ENCODE results near the gene BIN1. TPM values are rescaled to one million over a fixed set of nuclear protein-coding genes. Genes with fewer than 3 reads are reported as not detected.
A peak's percentile ranks its signal among the peaks of the same experiment; 100 is the strongest.

The BIN1 gene
- total RNA-seq, 1 donor from 2014 or later, result 26.9 TPM

DNA sequence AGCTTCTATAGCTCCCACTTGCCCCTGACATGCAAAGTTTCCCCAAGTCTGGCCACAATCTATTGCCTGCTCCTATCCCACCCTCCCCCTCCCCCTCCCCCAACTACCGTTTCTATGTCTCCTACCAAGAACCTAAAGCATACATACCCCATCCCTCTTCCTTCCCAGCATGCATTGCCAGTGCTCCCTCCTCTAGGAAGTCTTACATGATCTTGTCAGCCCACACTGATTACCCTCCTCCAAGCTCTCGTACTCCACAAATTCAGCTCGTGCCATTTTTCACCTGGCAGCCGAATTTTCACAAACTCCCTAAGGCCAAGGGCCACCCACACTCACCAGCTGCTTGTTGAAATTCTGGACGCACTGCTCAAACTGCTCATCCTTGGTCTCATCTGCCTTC is 30.7 kb downstream of the BIN1 start:
- Mint-ChIP-seq H3K36me3 (no peaks in the 10 kb centered on the region), H3K4me3 (no peak overlapping the region), H3K27me3 (ENCODE audit: insufficient read depth, low read depth) (peaks cover 4% of the 10 kb centered on the region), H3K27ac (peak overlapping the region; percentile 89), H3K4me1 (peaks cover 35% of the 10 kb centered on the region), H3K9me3 (no peaks in the 10 kb centered on the region)
- Histone ChIP-seq H3K9ac (no peak overlapping the region), H3K4me1 (peaks cover 9% of the 10 kb centered on the region), H3K79me2 (ENCODE audit: low read depth) (no peaks in the 10 kb centered on the region), H3K9me3 (ENCODE audit: low read depth) (no peaks in the 10 kb centered on the region), H3K27ac (no peak overlapping the region), H3K4me2 (no peak overlapping the region), H3K36me3 (no peaks in the 10 kb centered on the region), H3F3A (ENCODE audit: low read depth) (no peaks in the 10 kb centered on the region), H3K27me3 (no peaks in the 10 kb centered on the region), H4K20me1 (ENCODE audit: low read depth) (no peaks in the 10 kb centered on the region), H2AFZ (replicated peaks) (no peak overlapping the region), H3K4me3 (no peak overlapping the region)
- DNase-seq (ENCODE audit: low spot score), result no peak
- TF ChIP-seq, protein P1, sequence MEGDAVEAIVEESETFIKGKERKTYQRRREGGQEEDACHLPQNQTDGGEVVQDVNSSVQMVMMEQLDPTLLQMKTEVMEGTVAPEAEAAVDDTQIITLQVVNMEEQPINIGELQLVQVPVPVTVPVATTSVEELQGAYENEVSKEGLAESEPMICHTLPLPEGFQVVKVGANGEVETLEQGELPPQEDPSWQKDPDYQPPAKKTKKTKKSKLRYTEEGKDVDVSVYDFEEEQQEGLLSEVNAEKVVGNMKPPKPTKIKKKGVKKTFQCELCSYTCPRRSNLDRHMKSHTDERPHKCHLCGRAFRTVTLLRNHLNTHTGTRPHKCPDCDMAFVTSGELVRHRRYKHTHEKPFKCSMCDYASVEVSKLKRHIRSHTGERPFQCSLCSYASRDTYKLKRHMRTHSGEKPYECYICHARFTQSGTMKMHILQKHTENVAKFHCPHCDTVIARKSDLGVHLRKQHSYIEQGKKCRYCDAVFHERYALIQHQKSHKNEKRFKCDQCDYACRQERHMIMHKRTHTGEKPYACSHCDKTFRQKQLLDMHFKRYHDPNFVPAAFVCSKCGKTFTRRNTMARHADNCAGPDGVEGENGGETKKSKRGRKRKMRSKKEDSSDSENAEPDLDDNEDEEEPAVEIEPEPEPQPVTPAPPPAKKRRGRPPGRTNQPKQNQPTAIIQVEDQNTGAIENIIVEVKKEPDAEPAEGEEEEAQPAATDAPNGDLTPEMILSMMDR (IDR thresholded peaks at IDR 0.05), result no peak

DNA sequence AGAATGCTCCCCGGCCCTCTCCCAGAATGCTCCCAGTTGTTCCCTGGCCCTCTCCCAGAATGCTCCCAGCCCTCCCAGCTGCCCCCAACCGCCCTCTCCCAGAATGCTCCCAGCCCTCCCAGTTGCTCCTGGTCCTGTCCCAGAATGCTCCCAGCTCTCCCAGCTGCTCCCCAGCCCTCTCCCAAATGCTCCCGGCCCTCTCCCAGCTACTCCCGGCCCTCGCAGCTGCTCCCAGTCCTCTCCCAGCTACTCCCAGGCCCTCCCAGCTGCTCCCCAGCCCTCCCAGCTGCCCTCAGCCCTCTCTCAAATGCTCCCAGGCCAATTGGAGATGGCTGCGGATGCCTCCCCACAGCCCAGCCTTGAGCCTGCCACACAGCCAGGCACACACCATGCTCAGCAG is 31.1 kb downstream of the BIN1 start:
- Histone ChIP-seq H3K9ac (no peak overlapping the region), H3K4me3 (no peak overlapping the region), H2AFZ (replicated peaks) (no peak overlapping the region), H3K4me1 (peaks cover 9% of the 10 kb centered on the region), H3F3A (ENCODE audit: low read depth) (no peaks in the 10 kb centered on the region), H3K27me3 (no peaks in the 10 kb centered on the region), H3K79me2 (ENCODE audit: low read depth) (no peaks in the 10 kb centered on the region), H3K9me3 (ENCODE audit: low read depth) (no peaks in the 10 kb centered on the region), H3K27ac (no peak overlapping the region), H3K4me2 (no peak overlapping the region), H4K20me1 (ENCODE audit: low read depth) (no peaks in the 10 kb centered on the region), H3K36me3 (no peaks in the 10 kb centered on the region)
- TF ChIP-seq, protein P1 (IDR thresholded peaks at IDR 0.05), result no peak
- TF ChIP-seq EZH2phosphoT487 (IDR thresholded peaks at IDR 0.05), result no peak
- TF ChIP-seq EZH2 (IDR thresholded peaks at IDR 0.05), result no peak
- no peaks in the 10 kb centered on the region for H3K9me3 Mint-ChIP-seq
- H3K4me3 Mint-ChIP-seq, result no peak overlapping the region
- H3K4me1 Mint-ChIP-seq, result peaks cover 33% of the 10 kb centered on the region
- H3K27me3 Mint-ChIP-seq (ENCODE audit: insufficient read depth, low read depth), result peaks cover 4% of the 10 kb centered on the region
- DNase-seq (ENCODE audit: low spot score), result no peak
- H3K36me3 Mint-ChIP-seq, result no peaks in the 10 kb centered on the region
- peak overlapping the region; percentile 89 for H3K27ac Mint-ChIP-seq

DNA sequence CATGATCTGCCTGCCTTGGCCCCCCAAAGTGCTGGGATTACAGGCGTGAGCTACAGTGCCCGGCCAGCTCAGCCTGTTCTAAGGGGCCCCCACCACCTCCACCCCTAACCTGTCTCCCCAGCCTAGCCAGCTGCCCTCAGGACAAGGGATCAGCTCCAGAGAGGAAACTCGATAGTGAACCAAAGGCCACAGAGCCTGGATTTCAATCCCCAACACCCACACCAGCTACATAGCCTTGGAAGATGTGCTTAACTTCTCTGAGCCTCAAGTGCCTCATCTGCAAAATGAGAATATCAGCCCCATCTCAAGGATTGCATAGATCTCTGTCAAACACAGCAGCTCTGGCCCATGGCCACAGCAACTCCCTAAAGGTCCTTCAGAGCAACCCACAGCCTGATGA is 32.0 kb downstream of the BIN1 start:
- no peaks in the 10 kb centered on the region for H4K20me1 ChIP-seq (ENCODE audit: low read depth)
- no peaks in the 10 kb centered on the region for H3K27me3 ChIP-seq
- no peak overlapping the region for H3K27ac ChIP-seq
- Mint-ChIP-seq H3K9me3 (no peaks in the 10 kb centered on the region), H3K4me3 (no peak overlapping the region), H3K27ac (peak overlapping the region; percentile 25), H3K27me3 (ENCODE audit: insufficient read depth, low read depth) (peaks cover 4% of the 10 kb centered on the region), H3K4me1 (peaks cover 29% of the 10 kb centered on the region), H3K36me3 (no peaks in the 10 kb centered on the region)
- H3K9ac ChIP-seq, result no peak overlapping the region
- H3K9me3 ChIP-seq (ENCODE audit: low read depth), result no peaks in the 10 kb centered on the region
- no peak for DNase-seq (ENCODE audit: low spot score)
- no peaks in the 10 kb centered on the region for H3K79me2 ChIP-seq (ENCODE audit: low read depth)
- H3K4me3 ChIP-seq, result no peak overlapping the region
- TF ChIP-seq, protein P1 (IDR thresholded peaks at IDR 0.05), result no peak
- TF ChIP-seq EZH2 (IDR thresholded peaks at IDR 0.05), result no peak
- no peak for TF ChIP-seq EZH2phosphoT487 (IDR thresholded peaks at IDR 0.05)
- H3K4me1 ChIP-seq, result peaks cover 9% of the 10 kb centered on the region
- H3F3A ChIP-seq (ENCODE audit: low read depth), result no peaks in the 10 kb centered on the region
- no peak overlapping the region for H3K4me2 ChIP-seq
- H3K36me3 ChIP-seq, result no peaks in the 10 kb centered on the region
- H2AFZ ChIP-seq (replicated peaks), result no peak overlapping the region

DNA sequence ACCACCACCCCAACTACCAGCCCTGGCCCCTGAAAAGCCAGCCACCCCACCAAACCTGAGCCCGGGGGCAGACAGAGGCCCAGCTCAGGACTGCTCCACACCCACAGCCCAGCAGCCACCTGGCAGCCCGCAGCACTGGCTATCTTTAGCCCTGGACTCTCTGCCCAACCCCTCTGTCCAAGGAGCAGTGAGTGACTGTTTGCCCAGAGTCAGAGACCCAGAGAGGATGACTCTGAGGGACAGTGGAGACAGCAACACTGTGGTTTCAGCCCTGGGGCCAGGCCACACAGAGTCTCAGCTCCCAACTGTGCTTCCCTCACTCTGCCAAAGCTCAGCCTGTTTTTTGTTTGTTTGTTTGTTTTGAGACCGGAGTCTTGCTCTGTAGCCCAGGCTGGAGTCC is 32.6 kb downstream of the BIN1 start:
- Histone ChIP-seq H3K27me3 (no peaks in the 10 kb centered on the region), H3K79me2 (ENCODE audit: low read depth) (no peaks in the 10 kb centered on the region), H3K36me3 (no peaks in the 10 kb centered on the region), H3K4me3 (no peak overlapping the region), H3K4me1 (peaks cover 5% of the 10 kb centered on the region), H3K9me3 (ENCODE audit: low read depth) (no peaks in the 10 kb centered on the region), H3K4me2 (no peak overlapping the region), H2AFZ (replicated peaks) (no peak overlapping the region), H3K27ac (no peak overlapping the region), H3K9ac (no peak overlapping the region), H3F3A (ENCODE audit: low read depth) (no peaks in the 10 kb centered on the region), H4K20me1 (ENCODE audit: low read depth) (no peaks in the 10 kb centered on the region)
- DNase-seq (ENCODE audit: low spot score), result no peak
- no peak overlapping the region for H3K27ac Mint-ChIP-seq
- H3K9me3 Mint-ChIP-seq, result no peaks in the 10 kb centered on the region
- TF ChIP-seq EZH2phosphoT487 (IDR thresholded peaks at IDR 0.05), result no peak
- TF ChIP-seq, protein P1 (IDR thresholded peaks at IDR 0.05), result no peak
- TF ChIP-seq EZH2 (IDR thresholded peaks at IDR 0.05), result no peak
- no peak overlapping the region for H3K4me3 Mint-ChIP-seq
- H3K27me3 Mint-ChIP-seq (ENCODE audit: insufficient read depth, low read depth), result peaks cover 4% of the 10 kb centered on the region
- H3K36me3 Mint-ChIP-seq, result peaks cover 2% of the 10 kb centered on the region
- peaks cover 26% of the 10 kb centered on the region for H3K4me1 Mint-ChIP-seq

All from neural progenitor cell (in vitro differentiated cells).